GM12891 (cell line): ENCODE results near the gene PLIN5.

ENCODE experiments used
- POLR2A ChIP-seq: IDR thresholded peaks from 2 replicates; pipeline ENCODE4 v1.6.1; 2011; ENCODE audit warnings: low read depth, low read length, control low read depth
- POLR2AphosphoS5 ChIP-seq: IDR thresholded peaks from 2 replicates; pipeline ENCODE4 v1.6.1; 2011; ENCODE audit warnings: low read depth, low read length, control low read depth
- TAF1 ChIP-seq: IDR thresholded peaks from 2 replicates; pipeline ENCODE4 v1.6.1; 2011; ENCODE audit warnings: low read depth, low read length, control low read depth

GRCh38 chr19:4506449-4507149 is 28.4 kb downstream of the PLIN5 start:
- TF ChIP-seq POLR2AphosphoS5 (no peak), POLR2A (no peak), TAF1 (no peak)
